Measurements from ENCODE around the gene DLGAP3.
"Not testable (repeated sequence)": the region's sequence is repeated elsewhere in the genome, so short reads cannot be mapped to it uniquely, and the experiment has no call there.

DLGAP3 gene

DNA sequence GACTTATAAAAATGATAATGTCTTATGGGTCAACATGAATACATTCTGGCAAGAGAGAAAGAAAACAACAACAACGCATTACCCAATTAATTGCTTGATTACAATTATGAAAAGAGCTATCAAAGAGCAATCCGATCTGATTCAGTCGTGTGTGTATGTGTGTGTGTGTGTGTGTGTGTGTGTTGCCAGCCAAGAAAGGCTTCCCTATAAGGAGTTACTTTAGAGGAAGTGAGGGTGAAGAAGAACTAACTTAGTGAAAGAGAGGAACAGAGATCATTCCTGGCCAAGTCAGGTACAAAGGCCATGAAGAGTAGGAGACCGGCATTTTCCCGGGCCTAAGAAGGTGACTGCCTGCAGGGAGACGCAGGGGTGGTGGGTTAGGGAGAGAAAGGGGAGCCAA lies 46.3 kb upstream of the DLGAP3 start:
- TF ChIP-seq SNAI2 (CRISPR knock-in tag; IDR thresholded peaks at IDR 0.05) (no peak), ZNF70 (CRISPR knock-in tag; IDR thresholded peaks at IDR 0.05) (no peak), GLIS3 (CRISPR knock-in tag; IDR thresholded peaks at IDR 0.05) (no peak), ARNTL (CRISPR knock-in tag; IDR thresholded peaks at IDR 0.05; ENCODE audit: borderline replicate concordance, low read depth) (no peak), ZNF8 (CRISPR knock-in tag; IDR thresholded peaks at IDR 0.05) (no peak), ZC3H10 (CRISPR knock-in tag; IDR thresholded peaks at IDR 0.05) (no peak), ZFP3 (CRISPR knock-in tag; IDR thresholded peaks at IDR 0.05) (no peak)
- ATAC-seq: no peak

DNA sequence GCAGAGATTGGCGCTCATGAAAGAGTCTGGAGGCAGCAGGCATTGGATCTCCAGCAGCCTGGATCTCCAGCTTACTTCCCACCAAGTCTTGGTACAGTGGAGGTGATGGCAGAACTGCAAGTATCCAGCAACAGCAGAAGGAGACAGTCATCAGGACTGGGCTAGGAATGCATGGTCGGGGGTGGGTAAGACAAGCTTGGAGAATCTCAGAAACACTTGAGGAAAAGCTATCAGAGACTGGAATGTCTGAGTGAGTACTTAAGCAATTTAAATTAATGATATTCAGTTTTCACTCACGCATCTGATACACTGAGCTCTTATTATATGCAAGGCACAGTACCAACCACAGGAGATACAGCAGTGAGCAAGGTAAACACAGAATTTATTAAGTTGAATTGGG lies 45.9 kb upstream of the DLGAP3 start:
- no peak for ATAC-seq
- TF ChIP-seq, protein P1, sequence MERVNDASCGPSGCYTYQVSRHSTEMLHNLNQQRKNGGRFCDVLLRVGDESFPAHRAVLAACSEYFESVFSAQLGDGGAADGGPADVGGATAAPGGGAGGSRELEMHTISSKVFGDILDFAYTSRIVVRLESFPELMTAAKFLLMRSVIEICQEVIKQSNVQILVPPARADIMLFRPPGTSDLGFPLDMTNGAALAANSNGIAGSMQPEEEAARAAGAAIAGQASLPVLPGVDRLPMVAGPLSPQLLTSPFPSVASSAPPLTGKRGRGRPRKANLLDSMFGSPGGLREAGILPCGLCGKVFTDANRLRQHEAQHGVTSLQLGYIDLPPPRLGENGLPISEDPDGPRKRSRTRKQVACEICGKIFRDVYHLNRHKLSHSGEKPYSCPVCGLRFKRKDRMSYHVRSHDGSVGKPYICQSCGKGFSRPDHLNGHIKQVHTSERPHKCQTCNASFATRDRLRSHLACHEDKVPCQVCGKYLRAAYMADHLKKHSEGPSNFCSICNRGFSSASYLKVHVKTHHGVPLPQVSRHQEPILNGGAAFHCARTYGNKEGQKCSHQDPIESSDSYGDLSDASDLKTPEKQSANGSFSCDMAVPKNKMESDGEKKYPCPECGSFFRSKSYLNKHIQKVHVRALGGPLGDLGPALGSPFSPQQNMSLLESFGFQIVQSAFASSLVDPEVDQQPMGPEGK (CRISPR knock-in tag; IDR thresholded peaks at IDR 0.05; ENCODE audit: borderline replicate concordance): no peak

DNA sequence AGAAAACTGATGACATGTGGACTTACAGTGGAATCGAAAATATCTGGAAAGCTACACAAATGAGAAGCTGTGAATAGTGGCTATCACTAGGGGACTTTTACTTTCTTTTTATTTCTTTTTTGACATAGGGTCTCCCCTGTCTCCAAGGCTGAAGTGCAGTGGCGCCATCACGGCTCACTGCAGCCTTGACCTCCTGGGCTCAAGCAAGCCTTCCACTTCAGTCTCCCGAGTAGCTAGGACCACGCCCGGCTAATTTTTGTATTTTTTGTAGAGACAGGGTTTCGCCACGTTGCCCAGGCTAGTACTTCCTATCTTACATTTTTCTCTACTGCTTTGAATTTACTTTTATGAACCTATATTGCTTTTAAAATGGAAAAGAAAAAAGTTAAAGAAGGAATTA lies 45.2 kb upstream of the DLGAP3 start:
- TF ChIP-seq TCF4 (CRISPR knock-in tag; IDR thresholded peaks at IDR 0.05; ENCODE audit: borderline replicate concordance) (no peak), TOX (CRISPR knock-in tag; IDR thresholded peaks at IDR 0.05; ENCODE audit: borderline replicate concordance) (no peak)
- ATAC-seq: no peak

DNA sequence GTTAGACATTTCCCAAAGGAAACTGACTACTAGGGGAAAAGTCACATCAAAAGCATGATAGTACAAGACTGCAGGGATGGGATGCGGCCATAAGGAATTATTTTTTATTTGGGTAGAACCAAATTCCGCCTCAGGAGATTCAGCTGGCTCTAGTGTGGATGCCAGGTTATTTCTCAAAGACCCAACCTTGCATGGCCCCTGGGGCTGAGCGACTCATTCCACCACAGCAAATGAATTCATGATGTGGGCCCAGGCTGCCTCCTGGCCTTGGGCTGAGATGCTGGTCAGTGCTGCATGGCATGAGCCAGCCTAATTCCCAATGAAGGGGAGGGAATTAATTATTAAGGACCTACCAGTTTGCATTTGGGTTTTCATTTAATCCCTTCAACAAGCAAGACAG lies 43.9 kb upstream of the DLGAP3 start:
- no peak for ATAC-seq
- TF ChIP-seq CSDC2 (CRISPR knock-in tag; IDR thresholded peaks at IDR 0.05) (no peak), TOX (CRISPR knock-in tag; IDR thresholded peaks at IDR 0.05; ENCODE audit: borderline replicate concordance) (no peak)

DNA sequence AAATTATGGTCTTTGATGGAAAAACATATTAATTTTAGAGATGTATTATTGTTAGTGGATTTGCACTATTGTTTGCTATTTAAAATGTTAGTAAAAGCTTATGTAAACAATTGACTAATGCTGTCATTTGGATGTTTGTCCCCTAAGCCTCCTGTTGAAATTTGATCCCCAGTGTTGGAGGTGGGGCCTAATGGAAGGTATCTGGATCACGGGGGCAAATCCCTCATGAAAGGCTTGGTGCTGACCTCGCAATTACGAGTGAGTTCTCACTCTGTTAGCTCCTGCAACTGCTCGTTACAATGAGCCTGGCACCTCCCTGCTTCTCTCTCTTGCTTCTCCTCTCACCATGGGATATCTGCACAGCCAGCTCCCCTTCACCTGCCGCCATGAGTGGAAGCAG lies 41.4 kb upstream of the DLGAP3 start:
- TF ChIP-seq, protein P2, sequence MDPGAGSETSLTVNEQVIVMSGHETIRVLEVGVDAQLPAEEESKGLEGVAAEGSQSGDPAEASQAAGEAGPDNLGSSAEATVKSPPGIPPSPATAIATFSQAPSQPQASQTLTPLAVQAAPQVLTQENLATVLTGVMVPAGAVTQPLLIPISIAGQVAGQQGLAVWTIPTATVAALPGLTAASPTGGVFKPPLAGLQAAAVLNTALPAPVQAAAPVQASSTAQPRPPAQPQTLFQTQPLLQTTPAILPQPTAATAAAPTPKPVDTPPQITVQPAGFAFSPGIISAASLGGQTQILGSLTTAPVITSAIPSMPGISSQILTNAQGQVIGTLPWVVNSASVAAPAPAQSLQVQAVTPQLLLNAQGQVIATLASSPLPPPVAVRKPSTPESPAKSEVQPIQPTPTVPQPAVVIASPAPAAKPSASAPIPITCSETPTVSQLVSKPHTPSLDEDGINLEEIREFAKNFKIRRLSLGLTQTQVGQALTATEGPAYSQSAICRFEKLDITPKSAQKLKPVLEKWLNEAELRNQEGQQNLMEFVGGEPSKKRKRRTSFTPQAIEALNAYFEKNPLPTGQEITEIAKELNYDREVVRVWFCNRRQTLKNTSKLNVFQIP (CRISPR knock-in tag; IDR thresholded peaks at IDR 0.05; ENCODE audit: borderline replicate concordance, low read depth): no peak
- TF ChIP-seq GLIS3 (CRISPR knock-in tag; IDR thresholded peaks at IDR 0.05): no peak
- TF ChIP-seq, protein P3, sequence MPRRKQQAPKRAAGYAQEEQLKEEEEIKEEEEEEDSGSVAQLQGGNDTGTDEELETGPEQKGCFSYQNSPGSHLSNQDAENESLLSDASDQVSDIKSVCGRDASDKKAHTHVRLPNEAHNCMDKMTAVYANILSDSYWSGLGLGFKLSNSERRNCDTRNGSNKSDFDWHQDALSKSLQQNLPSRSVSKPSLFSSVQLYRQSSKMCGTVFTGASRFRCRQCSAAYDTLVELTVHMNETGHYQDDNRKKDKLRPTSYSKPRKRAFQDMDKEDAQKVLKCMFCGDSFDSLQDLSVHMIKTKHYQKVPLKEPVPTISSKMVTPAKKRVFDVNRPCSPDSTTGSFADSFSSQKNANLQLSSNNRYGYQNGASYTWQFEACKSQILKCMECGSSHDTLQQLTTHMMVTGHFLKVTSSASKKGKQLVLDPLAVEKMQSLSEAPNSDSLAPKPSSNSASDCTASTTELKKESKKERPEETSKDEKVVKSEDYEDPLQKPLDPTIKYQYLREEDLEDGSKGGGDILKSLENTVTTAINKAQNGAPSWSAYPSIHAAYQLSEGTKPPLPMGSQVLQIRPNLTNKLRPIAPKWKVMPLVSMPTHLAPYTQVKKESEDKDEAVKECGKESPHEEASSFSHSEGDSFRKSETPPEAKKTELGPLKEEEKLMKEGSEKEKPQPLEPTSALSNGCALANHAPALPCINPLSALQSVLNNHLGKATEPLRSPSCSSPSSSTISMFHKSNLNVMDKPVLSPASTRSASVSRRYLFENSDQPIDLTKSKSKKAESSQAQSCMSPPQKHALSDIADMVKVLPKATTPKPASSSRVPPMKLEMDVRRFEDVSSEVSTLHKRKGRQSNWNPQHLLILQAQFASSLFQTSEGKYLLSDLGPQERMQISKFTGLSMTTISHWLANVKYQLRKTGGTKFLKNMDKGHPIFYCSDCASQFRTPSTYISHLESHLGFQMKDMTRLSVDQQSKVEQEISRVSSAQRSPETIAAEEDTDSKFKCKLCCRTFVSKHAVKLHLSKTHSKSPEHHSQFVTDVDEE (CRISPR knock-in tag; IDR thresholded peaks at IDR 0.05): no peak
- no peak for ATAC-seq

DNA sequence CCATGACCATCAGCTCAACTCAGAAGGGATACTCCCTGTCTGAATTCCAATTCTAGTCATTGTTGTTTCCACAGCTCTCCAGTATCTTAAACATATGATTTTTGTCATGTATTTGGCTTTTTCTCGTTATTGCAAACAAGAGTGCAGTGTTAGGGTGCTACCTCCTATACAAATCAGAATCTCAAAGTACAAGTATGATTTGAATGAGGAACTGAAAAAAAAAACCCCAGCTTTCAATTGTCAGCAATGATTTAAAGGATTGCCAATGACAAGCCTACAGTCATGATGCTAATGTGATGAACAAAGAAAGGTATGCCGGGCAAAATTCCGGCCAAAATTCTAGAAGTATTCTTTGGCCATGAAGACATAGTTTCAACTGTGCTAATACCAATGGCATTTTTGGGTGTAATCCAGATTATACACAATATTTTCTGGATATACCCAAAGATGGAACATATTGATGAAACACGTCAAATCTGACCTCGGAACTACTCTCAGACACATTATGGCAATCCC lies 40.8 kb upstream of the DLGAP3 start:
- TF ChIP-seq ARNTL (CRISPR knock-in tag; IDR thresholded peaks at IDR 0.05; ENCODE audit: borderline replicate concordance, low read depth) (no peak), ESRRG (CRISPR knock-in tag; IDR thresholded peaks at IDR 0.05) (no peak), CSDC2 (CRISPR knock-in tag; IDR thresholded peaks at IDR 0.05) (no peak), ZNF8 (CRISPR knock-in tag; IDR thresholded peaks at IDR 0.05) (no peak)
- TF ChIP-seq, protein P3 (CRISPR knock-in tag; IDR thresholded peaks at IDR 0.05): no peak
- no peak for ATAC-seq

DNA sequence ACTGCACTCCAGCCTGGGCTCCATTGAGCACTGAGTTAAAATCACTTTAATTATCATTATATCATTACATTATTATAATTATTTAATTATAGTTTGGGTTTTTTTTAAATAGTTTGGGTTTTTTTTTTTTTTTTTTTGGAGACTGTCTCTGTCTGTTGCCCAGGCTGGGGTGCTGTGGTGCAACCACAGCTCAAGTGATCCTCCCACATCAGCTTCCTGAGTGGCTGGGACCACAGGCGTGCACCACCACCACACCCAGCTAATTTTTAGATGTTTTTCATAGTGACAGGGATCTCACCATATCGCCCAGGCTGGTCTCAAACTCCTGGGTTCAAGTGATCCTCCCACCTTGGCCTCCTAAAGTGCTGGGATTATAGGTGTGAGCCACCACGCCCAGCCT lies 38.8 kb upstream of the DLGAP3 start:
- not testable (repeated sequence) for ATAC-seq

DNA sequence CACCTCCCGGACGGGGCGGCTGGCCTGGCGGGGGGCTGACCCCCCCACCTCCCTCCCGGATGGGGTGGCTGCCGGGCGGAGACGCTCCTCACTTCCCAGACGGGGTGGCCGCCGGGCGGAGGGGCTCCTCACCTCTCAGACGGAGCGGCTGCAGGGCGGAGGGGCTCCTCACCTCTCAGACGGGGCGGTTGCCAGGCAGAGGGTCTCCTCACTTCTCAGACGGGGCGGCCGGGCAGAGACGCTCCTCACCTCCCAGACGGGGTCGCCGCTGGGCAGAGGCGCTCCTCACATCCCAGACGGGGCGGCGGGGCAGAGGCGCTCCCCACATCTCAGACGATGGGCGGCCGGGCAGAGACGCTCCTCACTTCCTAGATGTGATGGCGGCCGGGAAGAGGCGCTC lies 38.2 kb upstream of the DLGAP3 start:
- ATAC-seq: not testable (repeated sequence)
